Liver (tissue), 9 donors: ENCODE data around the gene PPP2R5B. TPM values are rescaled to one million over a fixed set of nuclear protein-coding genes. Genes with fewer than 3 reads are reported as not detected.

ENCODE experiments used
- DNase-seq: peaks from one replicate; pipeline ENCODE4 v3.0.0-alpha.2; 2017; ENCODE audit warnings: low spot score
- H3K27ac ChIP-seq, 2 donors: one replicate each; pipeline ENCODE4 v1.7.0; 2013; ENCODE audit warnings: inconsistent platforms in 2 of 2, low read length in 2 of 2, control low read depth in 1 of 2, low read depth in 1 of 2, mild to moderate bottlenecking in 1 of 2
- H3K27me3 ChIP-seq, 4 donors: one replicate each; pipeline versions ENCODE4 v1.6.1 to v1.7.0; 2013; ENCODE audit warnings: low read length in 3 of 4, inconsistent platforms in 1 of 4, mild to moderate bottlenecking in 1 of 4, moderate library complexity in 1 of 4; ENCODE audit not compliant: control insufficient read depth in 4 of 4, insufficient read depth in 4 of 4
- H3K36me3 ChIP-seq, 4 donors: one replicate each; pipeline versions ENCODE4 v1.6.1 to v1.7.0; 2013; ENCODE audit warnings: low read length in 3 of 4, mild to moderate bottlenecking in 3 of 4, low read depth in 1 of 4, moderate library complexity in 1 of 4; ENCODE audit not compliant: control insufficient read depth in 4 of 4, insufficient read depth in 3 of 4
- H3K4me1 ChIP-seq, 4 donors: one replicate each; pipeline versions ENCODE4 v1.6.1 to v1.7.0; 2013; ENCODE audit warnings: low read length in 3 of 4, mild to moderate bottlenecking in 3 of 4, moderate library complexity in 1 of 4; ENCODE audit not compliant: control insufficient read depth in 4 of 4, insufficient read depth in 4 of 4
- H3K4me3 ChIP-seq, 3 donors: one replicate each; pipeline versions ENCODE4 v1.6.1 to v1.7.0; 2013; ENCODE audit warnings: low read length in 3 of 3, control low read depth in 1 of 3, low read depth in 1 of 3, mild to moderate bottlenecking in 1 of 3
- H3K9ac ChIP-seq, 2 donors: one replicate each; pipeline ENCODE4 v1.7.0; 2013; ENCODE audit warnings: low read length in 2 of 2, mild to moderate bottlenecking in 2 of 2, moderate library complexity in 2 of 2, control low read depth in 1 of 2, low read depth in 1 of 2
- H3K9me3 ChIP-seq, 4 donors: one replicate each; pipeline versions ENCODE4 v1.6.1 to v1.7.0; 2013; ENCODE audit warnings: low read length in 3 of 4; ENCODE audit not compliant: control insufficient read depth in 4 of 4
- CTCF ChIP-seq: fragments of 150-350 bp; IDR thresholded peaks from 2 replicates; pipeline ENCODE4 v1.5.1; 2017; ENCODE audit warnings: improper control_type of control experiment, low read depth, low read length; ENCODE audit not compliant: missing input control
- HNF4A ChIP-seq, 2 donors: conservative IDR thresholded peaks; 2 replicates each; pipeline ENCODE4 v1.6.1; 2016; ENCODE audit warnings: antibody characterized with exemption in 2 of 2, mild to moderate bottlenecking in 2 of 2
- WGBS: extraction: QIAGEN DNeasy Blood & Tissue Kit; methylation state at CpG from one replicate; pipeline ENCODE4 v1.1.7; 2013; 5-methylcytosine and 5-hydroxymethylcytosine counted together
- polyA plus RNA-seq, 2 donors: library from polyadenylated mRNA; stranded (reverse) in 1 of 2; unstranded in 1 of 2; fragments of 200-250 nt in 1 of 2; fragments of >200 nt in 1 of 2; fragmentation: Nextera tagmentation in 1 of 2; extraction: Ambion mirVana in 1 of 2; gene quantifications; one replicate each; pipeline versions ENCODE4 v1.2.1 to v1.2.3, GENCODE V29; 2013 to 2015
- total RNA-seq, 2 donors: library from RNA; depleted of rRNA; stranded (reverse); fragments of >200 nt; gene quantifications; one replicate each; pipeline ENCODE4 v1.2.3, GENCODE V29; 2014
- TF ChIP-seq, protein P1 (sequence below): IDR thresholded peaks from 2 replicates; pipeline ENCODE4 v1.6.1; 2016; ENCODE audit warnings: antibody characterized with exemption, mild to moderate bottlenecking
- donor health status: healthy.
- donor health status: healthy.
- donor health status: healthy.
- donor health status: healthy.
- donor health status: healthy.

PPP2R5B gene
- total and polyA plus RNA-seq, 4 donors: 2.9 to 6.6 (median 5.1) TPM

GRCh38 chr11:64876835-64877341 lies 47.6 kb upstream of the PPP2R5B start:
- TF ChIP-seq HNF4A (conservative IDR thresholded peaks at IDR 0.05): no peak

GRCh38 chr11:64877390-64878222 lies 46.9 kb upstream of the PPP2R5B start:
- no peak for TF ChIP-seq CTCF
- H3K9ac ChIP-seq: peak overlapping the region; percentile 67 to 88
- peaks cover 16 to 69% (median 60%) of the 10 kb centered on the region in 4 donors for H3K4me1 ChIP-seq
- H3K27ac ChIP-seq: peak overlapping the region; percentile 72 to 77
- no peaks in the 10 kb centered on the region for H3K27me3 ChIP-seq
- H3K36me3 ChIP-seq: no peaks in the 10 kb centered on the region
- WGBS: 1% methylated on average over 41 of the region's 41 CpGs
- DNase-seq: no peak
- no peaks in the 10 kb centered on the region for H3K9me3 ChIP-seq
- peak overlapping the region; percentile 82 to 96 (median 84) for H3K4me3 ChIP-seq

More at GRCh38 chr11:64876835-64877341, 47.6 kb upstream of the PPP2R5B start:
- DNase-seq: no peak
- 50% methylated on average over 14 of the region's 14 CpGs for WGBS
- Histone ChIP-seq H3K4me3 (peak overlapping the region; percentile 3 to 96 (median 82)), H3K27me3 (no peaks in the 10 kb centered on the region), H3K9me3 (no peaks in the 10 kb centered on the region), H3K9ac (peak overlapping the region; percentile 29 to 67), H3K4me1 (peaks cover 17 to 77% (median 67%) of the 10 kb centered on the region in 4 donors), H3K27ac (peak overlapping the region; percentile 72 to 77), H3K36me3 (no peaks in the 10 kb centered on the region)

GRCh38 chr11:64878223-64878493 lies 46.3 kb upstream of the PPP2R5B start:
- Histone ChIP-seq H3K27me3 (no peaks in the 10 kb centered on the region), H3K36me3 (no peaks in the 10 kb centered on the region), H3K9me3 (no peaks in the 10 kb centered on the region), H3K4me1 (peaks cover 14 to 64% (median 54%) of the 10 kb centered on the region in 4 donors), H3K9ac (peak overlapping the region; percentile 67 to 88), H3K27ac (peak overlapping the region; percentile 72 to 77), H3K4me3 (peak overlapping the region; percentile 82 to 96 (median 84))
- TF ChIP-seq, protein P1, sequence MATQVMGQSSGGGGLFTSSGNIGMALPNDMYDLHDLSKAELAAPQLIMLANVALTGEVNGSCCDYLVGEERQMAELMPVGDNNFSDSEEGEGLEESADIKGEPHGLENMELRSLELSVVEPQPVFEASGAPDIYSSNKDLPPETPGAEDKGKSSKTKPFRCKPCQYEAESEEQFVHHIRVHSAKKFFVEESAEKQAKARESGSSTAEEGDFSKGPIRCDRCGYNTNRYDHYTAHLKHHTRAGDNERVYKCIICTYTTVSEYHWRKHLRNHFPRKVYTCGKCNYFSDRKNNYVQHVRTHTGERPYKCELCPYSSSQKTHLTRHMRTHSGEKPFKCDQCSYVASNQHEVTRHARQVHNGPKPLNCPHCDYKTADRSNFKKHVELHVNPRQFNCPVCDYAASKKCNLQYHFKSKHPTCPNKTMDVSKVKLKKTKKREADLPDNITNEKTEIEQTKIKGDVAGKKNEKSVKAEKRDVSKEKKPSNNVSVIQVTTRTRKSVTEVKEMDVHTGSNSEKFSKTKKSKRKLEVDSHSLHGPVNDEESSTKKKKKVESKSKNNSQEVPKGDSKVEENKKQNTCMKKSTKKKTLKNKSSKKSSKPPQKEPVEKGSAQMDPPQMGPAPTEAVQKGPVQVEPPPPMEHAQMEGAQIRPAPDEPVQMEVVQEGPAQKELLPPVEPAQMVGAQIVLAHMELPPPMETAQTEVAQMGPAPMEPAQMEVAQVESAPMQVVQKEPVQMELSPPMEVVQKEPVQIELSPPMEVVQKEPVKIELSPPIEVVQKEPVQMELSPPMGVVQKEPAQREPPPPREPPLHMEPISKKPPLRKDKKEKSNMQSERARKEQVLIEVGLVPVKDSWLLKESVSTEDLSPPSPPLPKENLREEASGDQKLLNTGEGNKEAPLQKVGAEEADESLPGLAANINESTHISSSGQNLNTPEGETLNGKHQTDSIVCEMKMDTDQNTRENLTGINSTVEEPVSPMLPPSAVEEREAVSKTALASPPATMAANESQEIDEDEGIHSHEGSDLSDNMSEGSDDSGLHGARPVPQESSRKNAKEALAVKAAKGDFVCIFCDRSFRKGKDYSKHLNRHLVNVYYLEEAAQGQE: no peak
- DNase-seq: no peak
- under 1% methylated on average over 21 of the region's 21 CpGs for WGBS
